Measurements from ENCODE around the gene YIPF3. TPM values are rescaled to one million over a fixed set of nuclear protein-coding genes. Genes with fewer than 3 reads are reported as not detected.
"Not testable (repeated sequence)": the region's sequence is repeated elsewhere in the genome, so short reads cannot be mapped to it uniquely, and the experiment has no call there.

Gene YIPF3
- total RNA-seq, 1 donor from 2014 or later = 83.2 TPM

GRCh38 chr6:43468748-43469681 lies 47.7 kb downstream of the YIPF3 start:
- Histone ChIP-seq H3K4me3 (ENCODE audit: low read depth, low read length) (no peak overlapping the region), H3K27me3 (ENCODE audit: control insufficient read depth, insufficient read depth, low read length) (no peaks in the 10 kb centered on the region)
- peak; percentile 60 for FAIRE-seq

GRCh38 chr6:43468240-43468639 lies 48.5 kb downstream of the YIPF3 start:
- no peak for FAIRE-seq
- Histone ChIP-seq H3K27me3 (ENCODE audit: control insufficient read depth, insufficient read depth, low read length) (no peaks in the 10 kb centered on the region), H3K36me3 (ENCODE audit: control insufficient read depth, insufficient read depth, low read length) (no peaks in the 10 kb centered on the region), H3K4me3 (ENCODE audit: low read depth, low read length) (no peak overlapping the region)
- DNase-seq (ENCODE audit: low read depth) = no peak
- TF ChIP-seq CTCF (IDR thresholded peaks at IDR 0.05; ENCODE audit: insufficient read depth, low read length, severe bottlenecking) = no peak

More at GRCh38 chr6:43468748-43469681, 47.7 kb downstream of the YIPF3 start:
- TF ChIP-seq CTCF (IDR thresholded peaks at IDR 0.05; ENCODE audit: insufficient read depth, low read length, severe bottlenecking) = no peak
- no peaks in the 10 kb centered on the region for H3K36me3 ChIP-seq (ENCODE audit: control insufficient read depth, insufficient read depth, low read length)
- DNase-seq (ENCODE audit: low read depth) = no peak

- FAIRE-seq = no peak
- Histone ChIP-seq H3K36me3 (ENCODE audit: control insufficient read depth, insufficient read depth, low read length) (no peaks in the 10 kb centered on the region), H3K4me3 (ENCODE audit: low read depth, low read length) (no peak overlapping the region), H3K27me3 (ENCODE audit: control insufficient read depth, insufficient read depth, low read length) (no peaks in the 10 kb centered on the region)
- TF ChIP-seq CTCF (IDR thresholded peaks at IDR 0.05; ENCODE audit: insufficient read depth, low read length, severe bottlenecking) = no peak
- no peak for DNase-seq (ENCODE audit: low read depth)
Observed at GRCh38 chr6:43467752-43468151, 49.0 kb downstream of the YIPF3 start.

GRCh38 chr6:43467265-43467664 lies 49.5 kb downstream of the YIPF3 start:
- H3K4me3 ChIP-seq (ENCODE audit: low read depth, low read length); H3K27me3 ChIP-seq (ENCODE audit: control insufficient read depth, insufficient read depth, low read length); FAIRE-seq; H3K36me3 ChIP-seq (ENCODE audit: control insufficient read depth, insufficient read depth, low read length); DNase-seq (ENCODE audit: low read depth): not testable (repeated sequence)

GRCh38 chr6:43465948-43466347 lies 50.8 kb downstream of the YIPF3 start:
- Histone ChIP-seq H3K27me3 (ENCODE audit: control insufficient read depth, insufficient read depth, low read length) (no peaks in the 10 kb centered on the region), H3K4me3 (ENCODE audit: low read depth, low read length) (no peak overlapping the region), H3K36me3 (ENCODE audit: control insufficient read depth, insufficient read depth, low read length) (no peaks in the 10 kb centered on the region)
- no peak for TF ChIP-seq CTCF (IDR thresholded peaks at IDR 0.05; ENCODE audit: insufficient read depth, low read length, severe bottlenecking)
- DNase-seq (ENCODE audit: low read depth) (no peak), FAIRE-seq (no peak)

- Histone ChIP-seq H3K27me3 (ENCODE audit: control insufficient read depth, insufficient read depth, low read length) (no peaks in the 10 kb centered on the region), H3K36me3 (ENCODE audit: control insufficient read depth, insufficient read depth, low read length) (no peaks in the 10 kb centered on the region), H3K4me3 (ENCODE audit: low read depth, low read length) (no peak overlapping the region)
- TF ChIP-seq CTCF (IDR thresholded peaks at IDR 0.05; ENCODE audit: insufficient read depth, low read length, severe bottlenecking) = no peak
- FAIRE-seq (no peak), DNase-seq (ENCODE audit: low read depth) (no peak)
Observed at GRCh38 chr6:43464337-43464736, 52.4 kb downstream of the YIPF3 start.

All from bronchial epithelial cell (primary cell).